AG09319 (cell line): Measurements from ENCODE around the gene RFTN1.

ENCODE experiments used
- DNase-seq: peaks from one replicate; pipeline ENCODE4 v3.0.0-alpha.2; 2010; ENCODE audit warnings: low read depth; ENCODE audit errors: extremely low read depth
- TF ChIP-seq, protein P1 (sequence below): IDR thresholded peaks from 2 replicates; pipeline ENCODE4 v1.5.1; 2011; ENCODE audit warnings: low read depth, mild to moderate bottlenecking, inconsistent platforms, low read length, moderate library complexity

RFTN1 gene

DNA sequence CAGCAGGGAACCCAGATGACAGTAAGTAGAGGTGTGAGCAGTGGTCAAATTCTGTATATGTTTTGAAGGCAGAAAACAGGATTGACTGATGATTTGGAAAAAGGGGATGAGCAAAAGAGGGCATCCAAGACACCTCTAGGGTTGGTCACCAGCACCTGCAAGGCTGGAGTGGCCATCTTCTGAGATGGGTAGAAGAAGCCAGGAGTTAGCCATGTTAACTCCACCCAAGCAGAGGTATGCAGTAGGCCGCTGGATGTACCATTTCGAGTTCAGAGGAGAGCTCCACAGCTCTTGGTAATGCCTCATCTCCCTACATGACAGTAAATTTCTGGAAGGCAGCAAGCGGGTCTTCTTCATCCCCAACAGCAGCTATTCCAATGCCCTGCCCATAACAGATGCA is 7.0 kb downstream of the RFTN1 start:
- TF ChIP-seq, protein P1, sequence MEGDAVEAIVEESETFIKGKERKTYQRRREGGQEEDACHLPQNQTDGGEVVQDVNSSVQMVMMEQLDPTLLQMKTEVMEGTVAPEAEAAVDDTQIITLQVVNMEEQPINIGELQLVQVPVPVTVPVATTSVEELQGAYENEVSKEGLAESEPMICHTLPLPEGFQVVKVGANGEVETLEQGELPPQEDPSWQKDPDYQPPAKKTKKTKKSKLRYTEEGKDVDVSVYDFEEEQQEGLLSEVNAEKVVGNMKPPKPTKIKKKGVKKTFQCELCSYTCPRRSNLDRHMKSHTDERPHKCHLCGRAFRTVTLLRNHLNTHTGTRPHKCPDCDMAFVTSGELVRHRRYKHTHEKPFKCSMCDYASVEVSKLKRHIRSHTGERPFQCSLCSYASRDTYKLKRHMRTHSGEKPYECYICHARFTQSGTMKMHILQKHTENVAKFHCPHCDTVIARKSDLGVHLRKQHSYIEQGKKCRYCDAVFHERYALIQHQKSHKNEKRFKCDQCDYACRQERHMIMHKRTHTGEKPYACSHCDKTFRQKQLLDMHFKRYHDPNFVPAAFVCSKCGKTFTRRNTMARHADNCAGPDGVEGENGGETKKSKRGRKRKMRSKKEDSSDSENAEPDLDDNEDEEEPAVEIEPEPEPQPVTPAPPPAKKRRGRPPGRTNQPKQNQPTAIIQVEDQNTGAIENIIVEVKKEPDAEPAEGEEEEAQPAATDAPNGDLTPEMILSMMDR = no peak
- no peak for DNase-seq

DNA sequence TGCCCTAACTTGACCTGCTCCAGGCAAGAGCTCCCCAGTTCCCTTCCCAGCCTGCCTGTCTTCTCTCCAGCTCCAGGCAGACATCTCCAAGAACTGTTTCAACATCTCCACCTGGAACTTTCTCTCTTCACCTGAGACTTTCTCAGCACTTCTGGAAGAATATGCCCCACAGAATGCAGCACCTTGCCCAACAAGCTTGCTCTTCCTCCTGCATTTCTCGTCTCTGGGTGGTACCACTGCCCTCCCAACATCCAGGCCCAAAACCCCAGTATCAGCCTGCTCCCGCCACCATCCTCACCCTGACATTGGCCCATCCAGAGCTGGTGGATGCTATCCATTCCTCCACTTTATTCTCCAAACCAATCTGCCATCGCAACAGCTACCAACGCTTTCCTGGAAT is 8.8 kb downstream of the RFTN1 start:
- DNase-seq = no peak
- TF ChIP-seq, protein P1 = no peak

DNA sequence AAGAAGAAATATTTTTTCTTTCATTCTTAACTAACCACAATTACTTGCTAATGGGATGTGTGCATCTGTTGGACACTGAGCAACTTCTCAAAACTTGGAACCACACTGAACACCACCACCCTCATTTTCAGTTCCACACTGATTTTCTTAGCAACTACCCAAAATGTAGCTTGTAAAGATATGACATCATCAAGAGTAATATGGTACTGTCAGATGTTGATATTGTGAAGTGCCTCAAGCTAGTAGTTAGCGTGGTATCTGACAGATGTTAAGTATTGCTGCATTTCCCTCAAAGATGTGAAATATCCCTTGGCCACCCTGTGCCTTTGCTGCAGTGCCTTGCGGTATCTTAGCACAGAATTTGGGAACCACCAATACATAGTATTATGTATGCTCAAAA is 9.3 kb downstream of the RFTN1 start:
- no peak for DNase-seq
- TF ChIP-seq, protein P1 = no peak

DNA sequence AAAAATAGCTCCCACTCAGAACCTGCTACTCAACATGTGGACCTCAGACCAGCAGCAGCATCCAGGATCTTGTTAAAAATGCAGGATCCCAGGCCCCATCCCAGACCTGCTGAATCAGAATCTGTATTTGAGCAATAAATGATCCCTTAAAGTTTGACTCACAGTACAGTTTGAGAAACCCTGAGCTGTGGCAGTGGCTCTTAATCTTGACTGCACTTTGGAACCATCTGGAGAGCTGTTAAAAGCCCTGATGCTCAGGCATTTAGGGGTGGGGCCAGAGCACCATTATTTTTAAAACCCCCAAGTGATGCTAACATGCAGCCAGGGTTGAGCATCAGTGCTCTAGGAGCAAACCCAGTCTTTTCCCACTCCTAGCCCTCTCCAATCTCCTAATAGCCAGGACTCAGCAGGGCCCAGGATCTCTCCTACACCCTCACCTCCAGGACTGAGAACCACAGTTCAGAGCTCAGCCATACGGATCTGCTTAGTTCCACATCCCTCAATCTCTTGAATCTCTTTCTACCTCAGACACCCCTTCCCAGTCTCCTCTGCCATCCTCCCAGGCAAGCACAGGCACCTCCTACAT is 10.2 kb downstream of the RFTN1 start:
- TF ChIP-seq, protein P1 = no peak
- DNase-seq = no peak

DNA sequence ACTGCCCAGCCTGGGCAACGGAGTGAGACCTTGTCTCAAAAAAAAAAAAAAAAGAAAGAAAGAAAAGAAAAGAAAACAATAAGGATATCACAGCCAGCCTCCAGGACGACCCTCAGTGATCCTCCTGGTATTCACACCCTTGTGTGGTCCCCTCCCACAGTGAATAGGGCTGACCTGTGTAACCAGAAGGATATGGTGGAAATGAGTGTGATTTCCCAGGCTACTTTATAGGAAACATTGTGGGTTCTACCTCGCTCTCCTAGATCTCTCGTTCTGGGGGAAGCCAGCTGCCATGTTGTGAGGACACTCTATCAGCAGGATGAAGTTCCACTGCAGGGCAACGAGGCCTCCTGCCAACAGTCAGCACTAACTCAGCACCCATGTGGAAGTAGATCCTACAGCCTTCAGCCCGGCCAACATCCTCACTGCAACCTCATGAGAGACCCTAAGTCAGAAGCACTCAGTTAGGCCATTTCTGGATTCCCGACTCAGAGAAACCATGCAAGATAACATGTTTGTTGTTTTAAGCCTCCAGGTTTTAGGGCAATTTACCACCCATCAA is 11.1 kb downstream of the RFTN1 start:
- DNase-seq = no peak
- TF ChIP-seq, protein P1 = no peak

DNA sequence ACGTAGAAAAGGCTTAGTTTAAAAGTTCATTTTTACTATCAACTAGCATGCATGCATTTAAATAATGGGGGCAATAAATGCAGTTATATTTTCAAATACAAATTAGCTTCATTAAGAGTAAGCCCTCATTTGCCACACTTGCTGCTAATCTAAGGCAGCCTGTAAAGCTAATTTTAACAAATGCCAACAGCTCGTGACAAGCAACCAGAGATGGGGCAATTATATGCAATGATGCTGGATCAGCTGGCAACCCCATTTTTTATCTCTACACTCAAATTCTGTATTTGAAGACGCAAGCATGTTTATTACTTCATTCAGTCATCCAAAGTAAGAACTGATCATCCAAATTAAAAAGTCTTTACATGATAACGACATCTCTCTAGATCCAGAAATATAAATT is 12.1 kb downstream of the RFTN1 start:
- TF ChIP-seq, protein P1 = no peak
- DNase-seq = no peak

DNA sequence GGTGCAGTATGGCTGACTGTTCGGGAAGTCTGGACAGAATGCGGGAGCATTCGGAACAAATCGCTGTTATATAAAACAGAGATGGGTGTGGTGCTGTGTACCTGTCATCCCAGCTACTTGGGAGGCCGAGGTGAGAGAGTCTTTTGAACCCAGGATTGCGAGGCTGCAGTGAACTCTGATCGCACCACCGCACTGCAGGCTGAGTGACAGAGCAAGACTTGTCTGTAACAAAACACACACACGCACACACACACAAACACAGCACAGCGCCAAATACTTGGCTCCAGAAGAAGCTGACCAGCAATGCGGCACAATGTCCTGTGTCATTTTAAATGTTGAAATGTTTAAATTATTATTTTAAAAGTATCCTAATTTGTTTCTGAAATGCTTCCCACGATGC is 12.6 kb downstream of the RFTN1 start:
- DNase-seq = no peak
- TF ChIP-seq, protein P1 = no peak
